MM.1S (cell line): ENCODE measurements around the gene SORCS2.

Source experiments
- DNase-seq: peaks from one replicate; pipeline ENCODE4 v3.0.0-alpha.2; 2015
- H2AFZ ChIP-seq: fragments of 300-600 bp; sonication (generic); 2 replicates; pipeline ENCODE4 v1.6.0; 2016; ENCODE audit warnings: antibody characterized with exemption, low read length
- H3F3A ChIP-seq: fragments of 300-600 bp; sonication (generic); 2 replicates; pipeline ENCODE4 v1.6.1; 2016; ENCODE audit warnings: mild to moderate bottlenecking, antibody characterized with exemption, low read length, moderate library complexity, mixed read lengths; ENCODE audit not compliant: insufficient read depth
- H3K27ac ChIP-seq: fragments of 300-600 bp; sonication (generic); 2 replicates; pipeline ENCODE4 v1.5.1; 2016; ENCODE audit warnings: mild to moderate bottlenecking, low read length
- H3K27me3 ChIP-seq: fragments of 300-600 bp; sonication (generic); replicated peaks from 2 replicates; pipeline ENCODE4 v1.6.0; 2016; ENCODE audit warnings: low read length; ENCODE audit not compliant: insufficient read depth
- H3K36me3 ChIP-seq: fragments of 300-600 bp; sonication (generic); replicated peaks from 2 replicates; pipeline ENCODE4 v1.6.1; 2016; ENCODE audit warnings: mild to moderate bottlenecking, low read length, mixed read lengths; ENCODE audit not compliant: insufficient read depth
- H3K4me1 ChIP-seq: fragments of 300-600 bp; sonication (generic); 2 replicates; pipeline ENCODE4 v1.6.1; 2016; ENCODE audit warnings: low read length, mixed read lengths
- H3K4me2 ChIP-seq: fragments of 300-600 bp; sonication (generic); 2 replicates; pipeline ENCODE4 v1.6.0; 2016; ENCODE audit warnings: low read depth, low read length
- H3K4me3 ChIP-seq: fragments of 300-600 bp; sonication (generic); 2 replicates; pipeline ENCODE4 v1.5.1; 2016; ENCODE audit warnings: low read length, mixed read lengths
- H3K79me2 ChIP-seq: fragments of 300-600 bp; sonication (generic); 2 replicates; pipeline ENCODE4 v1.6.1; 2016; ENCODE audit warnings: mixed run types, low read length, mixed read lengths
- H3K9ac ChIP-seq: fragments of 300-600 bp; sonication (generic); 2 replicates; pipeline ENCODE4 v1.6.1; 2016; ENCODE audit warnings: low read length, mixed read lengths
- H3K9me2 ChIP-seq: fragments of 300-600 bp; sonication (generic); replicated peaks from 2 replicates; pipeline ENCODE4 v1.6.1; 2016; ENCODE audit warnings: mild to moderate bottlenecking, low read length, mixed read lengths; ENCODE audit not compliant: insufficient read depth
- H3K9me3 ChIP-seq: fragments of 300-600 bp; sonication (generic); replicated peaks from 2 replicates; pipeline ENCODE4 v1.6.1; 2016; ENCODE audit warnings: mild to moderate bottlenecking, low read length, mixed read lengths; ENCODE audit not compliant: insufficient read depth
- H4K20me1 ChIP-seq: fragments of 300-600 bp; sonication (generic); 2 replicates; pipeline ENCODE4 v1.6.1; 2016; ENCODE audit warnings: mild to moderate bottlenecking, low read length, moderate library complexity, mixed read lengths; ENCODE audit not compliant: insufficient read depth
- EZH2 ChIP-seq: fragments of 300-600 bp; sonication (generic); optimal IDR thresholded peaks from 2 replicates; pipeline ENCODE3; 2017; ENCODE audit warnings: low read depth, mild to moderate bottlenecking, antibody characterized with exemption, low read length, mixed read lengths
- EZH2phosphoT487 ChIP-seq: fragments of 300-600 bp; sonication (generic); IDR thresholded peaks from 2 replicates; pipeline ENCODE4 v1.6.1; 2018; ENCODE audit warnings: antibody characterized with exemption, low read length
- TF ChIP-seq, protein P1 (sequence below): fragments of 300-600 bp; sonication (generic); IDR thresholded peaks from 2 replicates; pipeline ENCODE4 v1.5.1; 2016; ENCODE audit warnings: antibody characterized with exemption, low read length, mixed read lengths

The SORCS2 gene

DNA sequence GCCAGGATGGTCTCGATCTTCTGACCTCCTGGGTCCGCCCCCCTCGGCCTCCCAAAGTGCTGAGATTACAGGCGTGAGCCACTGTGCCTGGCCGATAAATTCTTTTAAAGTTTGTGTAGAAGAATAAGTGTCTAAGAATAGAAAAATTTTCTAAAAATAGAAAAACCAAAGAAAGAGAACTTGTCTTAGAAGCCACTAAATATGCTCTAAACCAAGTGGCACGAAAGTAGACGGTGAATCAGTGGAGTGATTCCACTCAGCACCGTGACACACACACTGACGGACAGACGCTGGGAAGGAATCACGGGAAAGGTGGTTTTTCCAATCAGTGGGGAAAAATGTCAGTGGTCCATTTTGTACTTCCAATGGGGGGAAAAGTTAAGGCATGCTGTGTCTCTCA, 315.0 kb downstream of the SORCS2 start:
- H3F3A ChIP-seq, result no peaks in the 10 kb centered on the region
- H3K36me3 ChIP-seq, result no peaks in the 10 kb centered on the region
- no peaks in the 10 kb centered on the region for H3K9me3 ChIP-seq
- H3K4me1 ChIP-seq, result no peaks in the 10 kb centered on the region
- peaks cover 95% of the 10 kb centered on the region for H3K27me3 ChIP-seq
- H3K9ac ChIP-seq, result no peak overlapping the region
- H3K79me2 ChIP-seq, result no peaks in the 10 kb centered on the region
- TF ChIP-seq, protein P1, sequence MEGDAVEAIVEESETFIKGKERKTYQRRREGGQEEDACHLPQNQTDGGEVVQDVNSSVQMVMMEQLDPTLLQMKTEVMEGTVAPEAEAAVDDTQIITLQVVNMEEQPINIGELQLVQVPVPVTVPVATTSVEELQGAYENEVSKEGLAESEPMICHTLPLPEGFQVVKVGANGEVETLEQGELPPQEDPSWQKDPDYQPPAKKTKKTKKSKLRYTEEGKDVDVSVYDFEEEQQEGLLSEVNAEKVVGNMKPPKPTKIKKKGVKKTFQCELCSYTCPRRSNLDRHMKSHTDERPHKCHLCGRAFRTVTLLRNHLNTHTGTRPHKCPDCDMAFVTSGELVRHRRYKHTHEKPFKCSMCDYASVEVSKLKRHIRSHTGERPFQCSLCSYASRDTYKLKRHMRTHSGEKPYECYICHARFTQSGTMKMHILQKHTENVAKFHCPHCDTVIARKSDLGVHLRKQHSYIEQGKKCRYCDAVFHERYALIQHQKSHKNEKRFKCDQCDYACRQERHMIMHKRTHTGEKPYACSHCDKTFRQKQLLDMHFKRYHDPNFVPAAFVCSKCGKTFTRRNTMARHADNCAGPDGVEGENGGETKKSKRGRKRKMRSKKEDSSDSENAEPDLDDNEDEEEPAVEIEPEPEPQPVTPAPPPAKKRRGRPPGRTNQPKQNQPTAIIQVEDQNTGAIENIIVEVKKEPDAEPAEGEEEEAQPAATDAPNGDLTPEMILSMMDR, result no peak
- TF ChIP-seq EZH2, result no peak
- DNase-seq, result no peak
- no peak overlapping the region for H2AFZ ChIP-seq
- no peaks in the 10 kb centered on the region for H3K9me2 ChIP-seq
- no peak overlapping the region for H3K4me3 ChIP-seq
- no peaks in the 10 kb centered on the region for H4K20me1 ChIP-seq
- H3K4me2 ChIP-seq, result no peak overlapping the region
- no peak overlapping the region for H3K27ac ChIP-seq

- no peaks in the 10 kb centered on the region for H3K9me3 ChIP-seq
- no peak overlapping the region for H3K4me2 ChIP-seq
These were observed 317.7 kb downstream of the SORCS2 start for GRCh38 chr4:7510066-7510465.

DNA sequence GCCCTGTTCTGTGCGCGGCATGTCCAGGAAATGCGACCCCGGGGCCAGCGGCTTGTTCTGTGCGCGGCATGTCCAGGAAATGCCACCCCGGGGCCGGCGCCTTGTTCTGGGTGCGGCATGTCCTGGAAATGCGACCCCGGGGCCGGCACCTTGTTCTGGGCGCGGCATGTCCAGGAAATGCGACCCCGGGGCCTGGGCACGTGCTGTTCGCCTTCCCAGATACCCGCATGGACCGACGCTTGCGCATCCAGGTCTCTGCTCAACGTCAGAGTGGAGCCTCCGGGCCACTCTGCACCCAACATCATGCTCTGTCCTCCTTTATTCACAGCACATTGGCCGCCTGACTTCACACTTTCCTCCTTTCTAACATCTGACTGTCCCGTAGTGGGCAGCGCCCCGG, 318.2 kb downstream of the SORCS2 start:
- Histone ChIP-seq H4K20me1 (no peaks in the 10 kb centered on the region), H3K27ac (no peak overlapping the region), H3K36me3 (no peaks in the 10 kb centered on the region), H3K9me2 (no peaks in the 10 kb centered on the region), H3K27me3 (peaks cover 92% of the 10 kb centered on the region), H2AFZ (no peak overlapping the region), H3F3A (no peaks in the 10 kb centered on the region), H3K4me1 (no peaks in the 10 kb centered on the region), H3K4me3 (no peak overlapping the region), H3K79me2 (no peaks in the 10 kb centered on the region), H3K4me2 (no peak overlapping the region), H3K9ac (no peak overlapping the region), H3K9me3 (no peaks in the 10 kb centered on the region)
- TF ChIP-seq EZH2phosphoT487 (no peak), EZH2 (no peak)
- TF ChIP-seq, protein P1, result no peak
- no peak for DNase-seq

More at GRCh38 chr4:7510066-7510465, 317.7 kb downstream of the SORCS2 start:
- no peak overlapping the region for H2AFZ ChIP-seq
- H3K27ac ChIP-seq, result no peak overlapping the region
- H3F3A ChIP-seq, result no peaks in the 10 kb centered on the region
- H4K20me1 ChIP-seq, result no peaks in the 10 kb centered on the region
- H3K4me3 ChIP-seq, result no peak overlapping the region
- no peaks in the 10 kb centered on the region for H3K79me2 ChIP-seq
- DNase-seq, result no peak
- H3K36me3 ChIP-seq, result no peaks in the 10 kb centered on the region
- peaks cover 92% of the 10 kb centered on the region for H3K27me3 ChIP-seq
- H3K4me1 ChIP-seq, result no peaks in the 10 kb centered on the region
- TF ChIP-seq EZH2 (no peak), EZH2phosphoT487 (no peak)
- TF ChIP-seq, protein P1, result no peak
- no peak overlapping the region for H3K9ac ChIP-seq
- no peaks in the 10 kb centered on the region for H3K9me2 ChIP-seq
